ENCODE measurements around the gene FGFBP3.
"Not testable (repeated sequence)": the region's sequence is repeated elsewhere in the genome, so short reads cannot be mapped to it uniquely, and the experiment has no call there.

Gene FGFBP3

DNA sequence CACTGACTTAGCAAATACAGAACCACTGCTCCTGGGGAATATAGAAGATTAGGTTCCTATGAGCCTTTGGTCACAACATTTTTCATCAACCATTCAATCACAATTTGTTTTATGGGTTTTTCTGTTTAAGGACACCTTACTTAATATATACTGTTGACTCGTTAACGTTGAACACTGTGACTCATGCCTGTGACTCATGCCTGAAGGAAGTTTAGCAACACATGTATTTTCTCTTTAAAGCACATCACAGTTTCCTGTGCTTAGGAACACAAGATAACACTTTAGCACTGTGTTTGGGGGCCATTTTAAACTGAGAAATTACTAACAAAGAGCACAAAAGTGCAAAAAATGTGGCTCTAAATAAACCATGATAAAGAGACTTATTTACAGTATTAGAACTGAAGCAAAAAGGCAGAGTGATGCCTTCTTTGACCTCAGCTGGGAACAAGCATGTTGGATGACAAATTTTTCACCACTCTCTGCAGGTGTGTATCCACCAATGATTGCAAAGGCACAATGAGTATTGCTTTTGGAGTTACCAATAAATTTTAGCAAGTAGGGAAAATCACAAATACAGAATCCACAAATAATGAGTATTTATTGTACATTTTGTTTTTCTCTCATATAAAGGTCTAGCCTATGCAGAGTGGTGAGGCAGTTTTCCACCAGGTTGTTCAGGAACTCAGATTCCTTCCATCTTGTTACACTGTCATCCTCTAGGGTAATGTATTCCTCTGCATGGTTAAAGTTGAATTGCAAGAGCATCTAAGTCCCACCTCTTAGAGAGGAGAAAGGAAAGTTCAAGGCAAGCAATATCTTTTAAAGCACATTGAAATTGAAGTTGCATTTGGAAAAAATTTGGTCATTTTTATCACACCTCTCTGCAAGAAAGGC is 7.3 kb downstream of the FGFBP3 start:
- DNase-seq = no peak

DNA sequence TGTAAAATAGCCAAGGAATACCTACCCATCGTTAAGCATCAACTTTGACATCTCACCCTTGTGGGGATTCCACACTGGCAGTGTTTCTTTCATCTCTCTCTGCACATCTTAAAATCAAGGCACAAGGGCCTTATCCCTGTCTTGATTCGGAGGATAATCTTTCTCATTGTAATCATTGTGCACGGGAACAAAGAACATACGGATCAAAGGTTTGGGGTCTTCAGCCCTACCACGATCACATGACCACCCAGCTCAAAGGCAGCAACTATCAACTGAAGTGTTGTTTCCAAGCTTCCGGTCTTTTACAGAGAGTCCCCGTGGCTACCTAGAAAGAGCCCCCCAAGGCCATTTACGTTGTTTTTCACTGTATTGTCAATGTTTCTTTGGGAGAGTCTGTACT is 11.9 kb downstream of the FGFBP3 start:
- no peak for DNase-seq

DNA sequence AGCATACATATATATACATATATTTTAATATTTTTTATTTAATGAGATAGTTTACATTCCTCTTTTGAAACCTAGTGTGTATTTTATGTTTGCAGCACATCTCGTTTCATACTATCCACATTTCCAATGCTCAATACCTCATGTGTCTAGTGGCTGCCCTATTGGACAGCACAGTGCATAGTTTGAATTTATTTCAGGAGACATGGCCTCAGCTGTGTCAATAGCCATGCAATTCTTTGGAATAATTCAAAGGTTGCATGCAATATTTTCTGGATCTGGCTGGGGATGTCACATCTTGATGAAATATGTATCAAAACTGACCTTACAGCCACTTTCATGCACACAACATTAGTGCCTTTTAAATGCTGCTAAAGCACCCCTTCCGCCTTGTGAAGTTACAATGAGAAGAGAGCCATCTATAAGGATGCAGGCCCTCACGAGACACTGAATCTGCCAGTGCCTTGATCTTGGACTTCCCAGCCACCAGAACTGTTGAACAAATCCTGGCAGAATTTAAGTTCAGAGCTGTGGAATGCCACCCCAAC is 13.0 kb downstream of the FGFBP3 start:
- DNase-seq = no peak

DNA sequence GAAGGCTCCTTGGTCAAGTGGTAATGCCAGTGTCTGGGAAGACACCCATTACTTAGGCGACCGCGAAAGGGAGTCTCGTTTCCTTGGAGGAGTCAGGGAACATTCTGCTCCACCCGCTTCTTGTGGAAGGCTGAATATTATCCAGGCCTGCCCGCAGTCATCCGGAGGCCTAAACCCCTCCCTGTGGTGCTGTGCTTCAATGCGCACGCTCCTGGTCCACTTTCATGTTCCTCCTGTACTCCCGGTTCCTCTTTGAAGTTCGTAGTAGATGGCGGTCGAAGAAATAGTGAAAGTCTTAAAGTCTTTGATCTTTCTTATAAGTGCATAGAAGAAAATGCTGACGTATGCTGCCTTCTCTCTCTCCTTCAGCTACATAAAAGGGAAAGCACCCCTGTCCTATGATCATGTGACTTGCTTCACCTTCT is 15.0 kb downstream of the FGFBP3 start:
- DNase-seq = not testable (repeated sequence)

DNA sequence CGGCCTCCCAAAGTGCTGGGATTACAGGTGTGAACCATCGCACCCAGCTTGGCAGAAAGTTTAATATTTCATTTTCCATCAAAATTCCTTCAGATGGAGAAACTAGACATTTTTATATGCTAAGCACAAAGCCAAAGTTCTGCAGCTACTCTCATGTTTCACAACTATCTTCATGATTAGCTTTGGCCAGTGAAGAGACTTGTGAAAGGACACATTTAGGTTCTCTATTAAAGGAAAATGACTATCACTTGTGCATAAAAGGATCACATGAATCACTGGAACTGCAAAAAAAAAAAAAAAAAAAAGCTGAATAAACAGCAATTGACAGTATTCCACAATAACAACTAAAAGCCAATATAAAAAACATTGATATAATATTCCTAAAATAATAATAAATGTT is 16.2 kb downstream of the FGFBP3 start:
- DNase-seq = no peak

DNA sequence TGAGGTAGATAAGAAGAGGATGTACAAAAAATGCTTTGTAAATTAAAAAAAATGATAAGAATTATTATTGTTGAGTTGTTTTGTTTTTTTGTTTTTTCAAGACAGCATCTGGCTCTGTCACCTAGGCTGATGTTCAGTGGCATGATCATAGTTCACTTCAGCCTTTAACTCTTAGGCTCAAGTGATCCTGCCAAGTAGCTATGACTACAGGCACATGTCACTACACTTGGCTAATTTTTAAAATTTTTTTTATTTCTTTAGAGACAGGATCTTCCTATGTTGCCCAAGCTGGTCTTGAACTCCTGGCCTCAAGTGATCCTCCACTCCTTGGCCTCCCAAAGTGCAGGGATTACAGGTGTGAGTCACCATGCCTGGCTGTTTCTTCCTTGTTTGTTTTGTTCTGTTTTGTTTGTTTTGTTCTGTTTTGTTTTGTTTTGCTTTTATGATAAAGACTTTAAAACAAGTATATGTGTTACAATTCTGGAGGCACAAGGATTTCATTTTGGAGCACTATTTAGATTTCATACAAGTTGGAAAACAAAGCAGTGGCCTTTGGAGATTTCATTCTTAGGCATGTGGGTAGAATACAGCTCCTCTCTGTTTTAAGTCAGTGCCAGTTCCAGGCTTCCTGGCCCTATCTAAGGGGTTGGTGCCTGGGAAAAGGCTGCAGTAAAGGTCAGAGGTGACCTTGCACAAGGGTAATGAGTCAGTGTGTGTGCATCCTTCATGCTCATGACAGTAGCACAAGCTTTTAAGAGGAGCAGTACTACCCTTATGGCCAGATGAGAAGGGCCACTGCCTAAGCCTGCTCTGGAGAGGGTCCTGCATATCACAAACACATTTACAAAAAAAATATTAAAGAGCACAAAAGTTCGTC is 17.9 kb downstream of the FGFBP3 start:
- no peak for DNase-seq

DNA sequence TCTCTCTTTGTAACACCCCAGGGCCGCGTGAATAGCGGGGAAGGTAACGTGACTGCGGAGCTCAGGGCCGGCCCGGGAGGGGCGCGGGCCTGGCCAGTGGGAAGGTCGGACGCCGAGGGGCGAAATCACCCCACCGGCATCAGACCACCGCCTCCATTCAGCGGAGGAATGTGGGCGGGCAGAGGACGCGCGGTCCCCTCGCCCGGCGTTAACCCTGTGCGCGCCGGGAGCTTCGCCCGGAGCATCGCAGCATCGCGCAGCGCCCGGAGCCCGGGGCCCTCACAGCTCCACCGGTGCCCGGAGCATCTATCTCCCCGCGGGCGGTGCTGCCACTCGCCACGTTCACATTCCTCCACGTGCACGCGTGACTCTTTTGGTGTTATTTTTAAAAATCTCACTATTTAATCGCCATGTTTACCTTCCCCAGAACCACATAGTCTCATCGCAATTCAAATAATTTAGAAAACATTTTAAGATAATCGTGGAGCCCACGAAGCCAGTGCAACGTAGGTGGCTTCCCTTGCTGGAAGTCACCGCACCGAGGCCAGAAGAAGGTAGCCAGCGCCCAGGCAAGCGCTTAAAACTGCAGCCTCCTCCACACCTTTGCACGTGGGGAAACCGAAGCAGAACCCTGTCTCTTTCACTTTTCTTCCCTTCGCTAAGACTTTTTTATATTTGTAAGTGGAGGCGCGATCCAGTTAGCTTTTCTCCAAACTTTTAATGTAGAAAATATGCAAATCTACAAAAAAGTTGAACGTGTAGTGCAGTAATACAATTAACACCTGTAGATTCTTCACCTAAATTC is 21.8 kb downstream of the FGFBP3 start:
- no peak for DNase-seq

DNA sequence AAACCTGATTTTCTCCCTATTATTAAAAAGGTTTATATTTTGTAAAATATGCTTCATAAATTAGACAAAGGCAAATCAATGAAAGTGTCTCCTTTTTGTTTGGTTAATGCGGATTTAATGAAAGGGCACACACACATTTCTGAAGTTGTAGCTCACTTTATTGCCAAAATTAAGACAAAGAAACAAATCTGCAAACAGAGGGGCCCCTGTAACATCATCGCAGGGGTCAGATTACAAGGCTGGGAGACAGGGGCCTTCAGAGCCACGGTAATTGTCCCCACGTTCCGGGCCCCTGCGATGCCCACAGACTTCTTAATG is 22.4 kb downstream of the FGFBP3 start:
- no peak for DNase-seq

DNA sequence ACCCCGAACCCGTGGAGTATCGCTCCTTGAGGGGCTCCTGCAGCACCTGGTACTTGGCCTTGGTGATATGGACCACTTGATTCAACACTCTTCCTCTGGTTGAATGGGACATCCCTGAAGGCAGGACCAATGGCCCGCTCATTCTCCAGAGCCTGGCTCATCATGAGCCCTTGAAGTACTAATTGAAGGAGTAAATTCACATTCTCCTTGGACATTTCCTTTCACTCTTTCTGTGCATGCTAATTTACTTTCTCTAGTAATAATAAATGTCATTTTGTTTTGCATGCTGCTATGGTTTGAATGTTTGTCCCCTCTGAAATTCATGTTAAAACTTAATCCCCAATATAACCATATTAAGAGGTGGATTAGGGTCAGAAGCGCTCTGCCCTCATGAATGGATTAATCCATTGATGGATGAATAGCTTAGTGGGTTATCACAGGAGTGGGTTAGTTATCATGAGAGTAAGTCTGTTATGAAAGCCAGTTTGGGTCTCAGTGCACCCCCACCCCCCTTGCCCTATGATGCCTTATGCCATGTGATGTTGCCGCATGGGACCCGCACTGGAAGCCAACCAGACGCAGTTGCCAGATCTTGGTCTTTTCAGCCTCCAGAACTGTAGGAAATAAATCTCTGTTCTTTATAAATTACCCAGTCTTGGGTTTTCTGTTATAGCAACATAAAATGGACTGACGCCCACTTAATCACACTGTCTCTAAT is 23.8 kb downstream of the FGFBP3 start:
- DNase-seq = no peak

DNA sequence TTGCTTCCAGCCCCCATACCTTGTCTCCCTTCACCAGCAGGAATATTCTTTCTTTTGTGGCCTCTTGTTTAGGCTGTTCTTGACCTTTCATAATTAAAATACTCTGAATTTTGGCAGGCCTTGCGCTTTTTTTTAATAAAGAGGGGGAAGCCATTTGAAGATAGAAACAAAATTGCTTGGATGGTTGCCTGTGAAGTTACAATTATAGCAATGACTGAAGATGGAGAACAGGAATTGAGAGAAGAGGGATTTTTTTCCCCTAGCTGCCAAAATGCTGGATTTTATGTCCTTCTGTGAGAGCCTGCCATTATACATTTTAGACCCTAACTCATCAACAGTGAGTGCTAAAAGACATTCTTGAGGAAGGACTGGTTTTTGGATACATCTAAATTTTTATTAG is 24.8 kb downstream of the FGFBP3 start:
- DNase-seq = no peak

DNA sequence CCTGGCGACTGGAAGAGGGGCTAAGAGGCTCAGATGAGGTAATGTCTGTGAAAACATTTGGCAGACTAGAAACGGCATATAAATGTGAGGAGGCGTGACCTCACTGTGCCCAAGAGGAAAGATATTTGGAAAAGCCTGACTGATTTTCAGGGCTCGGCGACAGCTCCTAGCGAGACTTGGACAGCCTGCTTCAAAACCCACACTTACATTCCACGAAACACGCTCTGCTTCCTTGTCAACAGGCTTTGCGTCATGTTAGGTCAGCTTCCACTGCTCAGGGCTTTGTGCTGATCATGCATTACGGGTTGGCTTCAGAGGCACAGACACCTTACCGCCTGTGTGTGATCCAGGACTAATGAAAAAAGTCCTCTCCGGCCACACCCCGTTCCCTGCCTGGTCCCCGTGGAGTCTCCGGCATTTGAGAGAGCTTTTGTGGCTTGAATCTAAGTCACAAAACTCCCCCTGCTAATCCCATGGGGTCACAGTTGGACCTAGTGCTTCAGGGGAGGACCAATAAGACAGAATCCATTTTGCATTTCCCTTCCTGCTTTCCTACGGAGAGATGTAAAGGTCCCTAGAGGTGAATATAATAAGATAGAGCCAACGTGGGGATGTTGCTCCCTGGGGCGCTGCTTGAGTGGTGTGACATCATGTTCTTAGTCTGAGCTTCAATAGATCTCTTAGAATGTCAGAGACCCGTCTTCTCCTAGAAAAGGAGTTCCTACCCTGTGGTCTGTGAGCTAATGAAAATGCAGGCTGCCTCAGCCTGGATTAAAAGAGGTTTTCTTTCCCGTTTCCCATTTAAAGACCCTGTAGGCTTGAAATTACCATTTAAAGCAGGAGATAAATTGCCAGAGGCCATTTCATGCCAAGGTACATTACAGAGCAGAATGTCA is 25.5 kb downstream of the FGFBP3 start:
- no peak for DNase-seq

DNA sequence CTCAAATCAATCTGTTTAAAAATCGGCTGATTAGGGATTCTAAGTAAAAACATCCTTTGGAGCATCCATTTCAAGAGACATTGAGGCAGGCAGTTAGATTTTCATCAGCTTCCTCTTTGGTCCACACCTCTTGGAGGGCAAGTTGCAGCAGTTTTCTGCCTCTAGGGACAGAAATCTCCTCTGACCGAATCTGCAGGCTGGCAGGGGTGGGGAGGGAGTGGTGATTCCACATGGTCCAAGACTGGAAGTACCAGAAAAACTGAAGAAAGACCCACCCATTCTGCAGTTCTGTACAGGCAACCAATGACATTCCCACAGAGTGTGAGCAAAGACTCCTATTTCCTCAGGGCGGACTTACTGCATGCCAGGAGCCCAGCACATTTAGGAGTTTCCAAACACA is 29.0 kb downstream of the FGFBP3 start:
- DNase-seq = no peak

DNA sequence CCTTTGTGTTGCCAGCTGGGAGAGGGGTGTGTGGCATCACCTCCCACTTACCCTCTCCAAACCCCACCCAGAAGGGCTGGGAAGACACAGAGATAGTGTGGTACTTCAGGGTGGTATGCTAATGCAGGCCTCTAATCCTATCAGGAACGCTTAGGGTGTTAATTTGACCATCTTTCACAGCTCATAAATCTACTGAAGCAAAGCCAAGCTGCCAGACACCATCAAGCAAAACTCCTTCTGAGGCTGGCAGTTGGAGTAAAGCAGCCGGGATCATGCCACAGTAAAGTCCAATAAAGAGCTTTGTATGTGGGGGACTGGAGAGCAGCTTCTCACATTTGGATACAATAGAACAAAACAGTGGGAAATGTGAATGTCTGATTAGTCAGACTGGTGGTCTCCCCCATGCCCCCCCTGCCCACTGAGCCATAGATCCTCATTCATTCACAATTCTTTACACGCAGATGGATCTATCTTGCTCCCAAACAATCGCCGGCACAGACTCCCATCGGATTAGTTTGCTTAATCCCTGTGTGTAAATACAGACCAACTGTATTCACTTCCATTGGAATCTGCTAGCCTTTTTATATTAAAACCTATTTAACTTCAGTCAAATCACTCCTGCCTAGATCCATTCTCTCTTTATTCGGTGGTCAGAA is 29.6 kb downstream of the FGFBP3 start:
- DNase-seq = no peak

DNA sequence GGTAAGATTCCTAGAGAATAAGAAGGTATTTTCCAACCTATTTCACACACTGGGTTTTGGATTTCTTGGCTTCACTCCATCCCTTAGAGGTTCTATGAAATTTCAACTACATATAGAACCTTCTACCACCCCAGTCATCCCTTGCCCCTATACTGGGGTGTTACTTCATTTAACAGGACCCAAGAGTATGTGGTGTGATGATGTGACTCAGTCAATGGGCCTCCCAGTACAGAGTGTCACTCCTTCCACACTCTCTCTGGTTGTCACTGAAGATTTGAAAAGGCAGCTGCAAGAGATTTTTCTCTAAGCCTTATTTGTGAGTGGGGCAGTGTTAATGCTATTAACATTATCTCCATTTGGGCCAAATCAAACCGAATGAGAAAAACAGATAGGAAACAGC is 33.5 kb downstream of the FGFBP3 start:
- no peak for DNase-seq

DNA sequence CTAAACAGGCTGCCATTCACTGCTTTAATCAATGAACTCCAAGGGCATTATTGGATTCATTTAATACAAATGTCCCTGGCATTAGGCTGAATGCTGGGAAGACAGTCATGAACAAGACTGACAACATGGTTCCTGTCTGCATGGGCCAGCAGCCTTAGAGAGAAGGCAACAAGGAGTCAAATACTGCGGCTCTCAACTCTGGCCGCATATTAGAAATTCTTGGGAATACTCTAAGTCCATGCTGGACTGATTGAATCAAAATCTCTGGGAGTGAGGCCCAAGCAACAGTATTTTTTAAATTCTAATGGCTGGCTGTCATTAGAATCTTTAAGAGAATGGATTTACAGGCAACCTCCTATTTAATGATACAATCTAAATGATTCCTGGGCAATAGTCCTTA is 34.1 kb downstream of the FGFBP3 start:
- DNase-seq = no peak

DNA sequence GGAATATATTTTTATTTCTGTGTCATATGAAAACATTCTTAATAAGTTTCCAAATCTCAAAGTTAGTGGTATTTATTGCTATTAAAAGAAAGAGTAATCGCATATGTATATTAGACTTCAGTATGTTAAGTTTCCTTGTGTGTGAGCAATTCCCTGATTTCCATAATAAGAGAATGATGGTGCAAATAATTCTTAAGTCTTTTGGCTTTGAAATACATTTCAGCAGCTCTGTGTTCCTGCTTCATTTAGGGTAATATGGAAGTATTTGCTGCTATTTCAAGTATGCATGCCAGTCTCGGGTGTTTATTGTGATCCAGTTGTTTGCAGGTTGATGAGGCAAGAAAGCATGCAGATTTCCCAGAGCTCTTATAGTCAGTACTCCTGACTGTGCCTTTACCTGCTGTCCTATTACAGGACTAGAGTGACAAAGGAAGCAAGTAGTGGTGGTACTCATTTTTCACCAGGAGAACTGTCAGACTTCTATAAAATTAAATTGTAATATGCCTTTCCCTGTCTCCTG is 43.7 kb downstream of the FGFBP3 start:
- DNase-seq = no peak

DNA sequence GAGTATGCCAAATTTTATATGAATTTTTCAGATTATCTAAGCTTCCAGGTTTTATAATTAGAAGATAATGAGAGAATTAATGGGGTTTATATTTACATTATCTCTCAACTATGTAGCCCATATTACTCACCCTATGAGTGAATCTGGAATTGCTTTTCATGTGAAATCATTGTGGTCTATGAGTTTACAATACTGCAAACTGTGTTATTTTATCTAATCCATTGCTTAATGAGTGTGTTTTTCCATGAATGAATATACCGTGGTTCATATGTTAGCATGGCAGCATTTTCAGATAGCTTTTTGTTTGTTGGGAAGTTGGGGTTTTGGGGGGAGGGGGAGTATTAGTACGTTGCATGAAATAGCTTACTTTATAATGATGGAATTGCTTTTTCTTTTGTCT is 44.5 kb downstream of the FGFBP3 start:
- no peak for DNase-seq

DNA sequence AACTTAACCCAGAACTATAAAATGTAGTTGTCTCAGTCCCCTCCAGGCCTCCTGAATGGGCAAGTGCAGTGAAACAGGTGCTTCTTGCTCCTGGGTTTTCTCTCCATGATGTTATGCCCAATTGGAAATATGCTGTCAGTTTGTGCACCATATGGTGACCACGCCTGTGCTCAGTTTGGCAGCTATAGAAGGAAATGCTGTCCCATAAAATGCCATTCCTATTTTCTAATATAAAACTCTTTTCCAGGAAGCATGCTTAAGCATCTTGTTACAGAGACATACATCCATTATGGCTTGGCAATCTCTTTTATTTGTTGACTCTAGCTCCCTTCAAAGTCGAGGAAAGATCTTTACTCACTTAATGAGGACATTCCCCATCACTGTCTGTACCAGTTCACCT is 45.2 kb downstream of the FGFBP3 start:
- DNase-seq = no peak

DNA sequence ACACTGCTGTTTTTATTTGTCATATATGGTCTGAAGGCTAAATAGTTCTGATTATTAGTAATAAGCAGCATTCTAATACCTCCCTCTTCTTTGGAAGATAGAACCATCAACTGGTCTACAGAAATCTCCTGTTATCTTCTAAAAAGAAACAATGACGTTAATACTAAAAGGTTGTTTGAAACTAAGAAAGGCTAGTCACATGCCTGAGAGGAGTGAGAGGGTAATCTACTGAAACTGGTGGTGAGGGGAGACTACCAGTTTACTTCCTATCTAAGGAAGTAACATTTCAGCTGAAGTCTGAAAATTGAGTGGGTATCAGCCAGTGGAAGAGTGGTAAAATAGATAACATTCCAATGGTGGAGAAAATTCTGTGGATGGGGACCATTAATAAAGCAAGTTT is 48.4 kb downstream of the FGFBP3 start:
- DNase-seq = no peak

DNA sequence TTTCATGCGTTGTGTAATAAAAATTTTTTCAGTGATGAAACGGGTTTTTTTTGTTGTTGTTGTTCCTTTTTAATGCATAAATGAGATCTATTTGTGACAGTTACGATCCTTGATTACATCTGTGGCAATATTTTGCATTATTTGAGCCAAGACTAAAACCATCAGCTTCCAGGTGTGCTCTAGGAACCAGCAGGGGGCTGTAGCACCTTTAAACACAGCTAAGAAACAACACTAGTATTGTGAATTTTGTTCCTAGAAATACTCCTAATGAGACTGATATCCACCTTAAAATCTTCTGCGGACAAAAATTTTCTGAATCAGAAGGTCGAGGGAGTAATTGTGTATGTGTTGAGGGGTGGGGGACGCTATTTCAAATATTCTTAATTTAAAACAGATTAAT is 52.6 kb downstream of the FGFBP3 start:
- no peak for DNase-seq

All from NCI-H510A (cell line).